GM19328 (cell line): ENCODE measurements around the gene AKAP10.
"Not testable (repeated sequence)": the region's sequence is repeated elsewhere in the genome, so short reads cannot be mapped to it uniquely, and the experiment has no call there.

Source experiments
- ATAC-seq: cut with Tn5 transposase; IDR thresholded peaks from one replicate; pipeline ENCODE4 v1.9.1; 2021; ENCODE audit warnings: mild to moderate bottlenecking, moderate library complexity; ENCODE audit not compliant: unreplicated experiment

AKAP10 gene

DNA sequence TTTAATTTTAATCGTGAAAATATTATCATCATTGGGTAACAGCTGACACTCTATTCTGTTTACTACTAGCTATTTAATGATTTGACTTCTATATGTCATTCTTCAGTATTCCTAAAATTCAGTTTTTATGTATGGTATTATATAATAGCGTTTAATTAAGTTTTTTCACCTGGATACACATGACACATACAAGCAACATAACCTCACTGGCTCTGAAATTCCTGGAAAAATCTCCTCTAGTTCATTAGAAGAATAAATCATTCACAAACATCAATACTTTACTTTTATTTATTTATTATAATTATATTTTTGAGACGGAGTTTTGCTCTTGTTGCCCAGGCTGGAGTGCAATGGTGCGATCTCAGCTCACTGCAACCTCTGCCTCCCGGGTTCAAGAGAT lies 44.0 kb downstream of the AKAP10 start:
- no peak for ATAC-seq

- no peak for ATAC-seq
These were observed 44.4 kb downstream of the AKAP10 start for GRCh38 chr17:19933221-19933620.

DNA sequence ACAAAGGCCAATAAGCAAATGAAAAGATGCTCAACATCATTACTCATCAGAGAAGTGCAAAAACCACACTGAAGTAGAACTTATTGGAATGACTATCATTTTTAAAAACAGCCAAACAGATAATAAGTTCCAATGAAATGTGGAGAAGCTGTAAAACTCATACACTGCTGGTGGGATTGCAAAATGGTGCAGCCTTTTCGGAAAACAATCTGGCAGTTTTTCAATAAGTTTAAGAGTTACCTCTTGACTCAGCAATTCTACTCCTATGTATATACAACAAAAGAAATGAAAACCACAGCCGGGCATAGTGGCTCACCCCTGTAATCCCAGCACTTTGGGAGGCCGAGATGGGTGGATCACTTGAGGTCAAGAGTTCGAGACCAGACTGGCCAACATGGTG lies 49.3 kb downstream of the AKAP10 start:
- ATAC-seq = no peak

DNA sequence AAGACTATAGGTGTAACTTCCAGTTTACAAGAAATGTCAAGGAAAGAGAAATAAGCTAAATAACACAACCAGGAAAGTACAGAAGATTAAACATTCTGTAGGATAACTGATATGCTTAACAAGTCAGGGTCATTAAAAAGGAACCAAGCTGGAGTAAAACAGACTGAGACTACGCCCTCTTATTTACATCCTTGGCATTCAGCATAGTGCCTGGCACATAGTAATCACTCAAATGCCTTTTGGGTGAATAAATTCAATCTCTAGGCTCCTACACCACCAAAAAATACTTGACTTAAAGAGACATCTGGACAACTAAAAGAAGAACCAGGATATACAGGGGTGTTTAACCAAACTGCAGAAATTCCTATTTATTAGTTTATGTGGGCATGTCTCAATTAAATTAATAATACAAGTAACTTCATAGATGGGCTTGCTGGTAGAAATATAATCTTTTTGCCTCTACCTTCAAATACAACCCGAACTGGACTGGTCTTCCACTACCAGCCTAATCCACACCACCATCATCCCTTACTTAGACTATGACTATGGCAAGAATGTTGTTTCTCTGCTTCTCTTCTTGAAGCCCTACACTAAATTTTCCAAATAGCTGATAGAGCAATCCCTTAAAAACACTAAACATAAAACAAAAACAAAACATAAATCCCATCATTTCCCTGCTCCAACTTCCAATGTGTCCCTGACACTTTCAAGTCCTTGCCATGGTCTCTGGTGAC lies 62.2 kb downstream of the AKAP10 start:
- no peak for ATAC-seq

GRCh38 chr17:19911033-19911432 lies 66.6 kb downstream of the AKAP10 start:
- ATAC-seq = no peak

DNA sequence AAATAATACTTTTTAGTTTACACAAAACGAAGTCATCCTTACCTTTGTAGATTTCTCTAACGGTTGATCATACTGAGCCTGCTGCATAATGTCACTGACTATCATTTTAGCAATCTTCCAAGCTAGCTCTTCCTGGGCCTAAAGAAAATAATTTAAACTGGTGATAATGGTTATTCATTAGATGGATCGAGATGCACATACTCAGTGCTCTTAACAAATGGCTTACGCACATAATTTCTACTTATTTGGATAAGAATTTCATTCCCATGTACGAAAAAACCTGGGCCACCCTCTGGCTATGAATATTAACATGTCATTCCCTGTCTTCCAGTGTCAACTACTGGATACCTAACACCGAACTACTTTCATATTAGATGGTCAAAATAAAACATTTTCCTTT lies 68.5 kb downstream of the AKAP10 start:
- ATAC-seq = no peak

DNA sequence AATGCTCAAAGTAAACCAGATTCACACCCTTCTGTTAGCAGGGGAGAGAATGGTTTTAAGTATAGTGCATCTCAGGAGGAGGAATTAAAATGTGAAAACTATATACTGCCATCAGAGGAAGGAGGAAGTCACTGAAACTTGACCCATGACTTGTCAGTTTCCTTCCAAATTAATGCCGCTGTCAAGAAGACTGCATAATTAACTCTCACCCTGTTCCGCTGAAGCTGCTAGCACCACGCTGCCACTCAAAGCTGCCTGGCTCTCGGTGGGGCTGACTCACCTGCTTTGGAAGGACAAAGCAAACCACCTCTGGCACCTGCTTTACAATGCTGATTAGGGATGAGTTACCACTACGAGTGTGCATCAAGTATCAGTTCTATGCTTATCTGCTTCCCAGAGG lies 72.1 kb downstream of the AKAP10 start:
- ATAC-seq = no peak

- no peak for ATAC-seq
These were observed 72.7 kb downstream of the AKAP10 start for GRCh38 chr17:19904924-19905323.

- no peak for ATAC-seq
These were observed 73.2 kb downstream of the AKAP10 start for GRCh38 chr17:19904412-19904811.

DNA sequence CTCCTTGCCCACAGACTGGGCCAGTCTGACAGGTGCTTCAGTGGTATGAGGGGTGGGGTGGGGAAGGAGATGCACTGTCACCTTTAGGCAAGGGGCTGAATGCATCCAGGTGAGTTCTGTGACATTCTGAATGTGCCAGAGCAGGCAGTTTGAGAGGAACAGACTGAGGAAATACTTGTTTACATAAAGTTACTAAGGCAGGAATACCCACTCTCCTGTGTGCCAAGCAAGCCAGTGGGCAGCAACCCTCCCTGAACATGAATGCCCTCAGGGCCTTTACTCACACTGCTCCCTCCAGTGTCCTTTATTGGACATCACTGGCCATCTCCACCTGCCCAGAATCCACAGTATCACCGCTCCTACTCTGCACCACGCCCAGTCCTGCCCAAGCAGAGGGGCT lies 76.8 kb downstream of the AKAP10 start:
- no peak for ATAC-seq

- ATAC-seq = no peak
These were observed 79.7 kb downstream of the AKAP10 start for GRCh38 chr17:19897903-19898302.

GRCh38 chr17:19897090-19897837 lies 80.4 kb downstream of the AKAP10 start:
- ATAC-seq = no peak

GRCh38 chr17:19896679-19897078 lies 80.9 kb downstream of the AKAP10 start:
- no peak for ATAC-seq

GRCh38 chr17:19890554-19890953 lies 87.1 kb downstream of the AKAP10 start:
- ATAC-seq = not testable (repeated sequence)

- ATAC-seq = not testable (repeated sequence)
These were observed 87.6 kb downstream of the AKAP10 start for GRCh38 chr17:19890001-19890400.

- ATAC-seq = no peak
These were observed 91.5 kb downstream of the AKAP10 start for GRCh38 chr17:19886116-19886515.

- no peak for ATAC-seq
These were observed 94.0 kb downstream of the AKAP10 start for GRCh38 chr17:19883537-19884215.

DNA sequence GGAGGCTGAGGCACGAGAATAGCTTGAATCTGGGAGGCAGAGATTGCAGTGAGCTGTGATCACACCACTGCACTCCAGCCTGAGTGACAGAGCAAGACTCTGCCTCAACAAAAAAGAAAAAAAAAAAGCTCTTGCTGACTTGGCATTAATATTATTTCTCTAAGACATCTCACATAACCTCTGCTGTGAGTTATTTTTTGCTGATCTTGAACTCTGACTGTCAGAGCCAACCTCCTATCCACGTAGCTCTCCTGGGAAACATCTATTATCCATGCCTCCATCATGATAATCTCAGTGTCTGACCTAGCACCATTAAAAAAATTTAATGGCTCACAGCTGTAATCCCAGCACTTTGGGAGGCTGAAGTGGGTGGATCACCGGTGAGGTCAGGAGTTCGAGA lies 97.2 kb downstream of the AKAP10 start:
- no peak for ATAC-seq

GRCh38 chr17:19877364-19877945 lies 100.2 kb downstream of the AKAP10 start:
- ATAC-seq = no peak

DNA sequence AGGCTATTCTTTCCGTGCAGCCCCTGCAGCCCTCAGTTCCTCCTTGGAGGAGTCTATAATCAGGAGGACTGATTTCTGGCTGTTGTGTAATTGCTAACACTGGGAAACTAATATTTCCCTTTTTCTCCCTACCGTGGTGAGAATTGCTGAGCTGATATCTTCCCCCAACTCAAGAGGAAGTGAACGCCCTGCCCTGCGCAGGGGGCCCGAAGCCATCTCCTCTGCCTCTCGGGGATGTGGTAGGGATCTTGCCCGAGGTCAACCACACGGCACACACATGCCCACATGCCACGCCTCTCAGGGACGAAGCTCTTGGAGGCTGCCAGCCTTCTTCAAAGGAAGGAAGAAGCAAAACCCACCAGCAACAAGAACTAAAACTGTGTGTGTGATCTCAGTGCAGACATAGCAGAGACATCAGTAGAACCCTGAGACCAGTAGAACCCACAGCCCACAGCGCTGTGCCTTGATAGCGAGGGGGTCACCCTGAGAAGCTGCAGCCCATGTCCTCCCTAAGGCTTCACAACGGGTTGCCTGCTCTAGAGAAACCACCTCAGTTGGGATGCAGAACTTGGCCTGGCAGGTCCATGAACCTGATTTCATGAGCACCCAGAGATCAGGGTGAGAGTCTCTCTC lies 101.0 kb downstream of the AKAP10 start:
- no peak for ATAC-seq

- no peak for ATAC-seq
These were observed 103.4 kb downstream of the AKAP10 start for GRCh38 chr17:19874256-19874655.
